ENCODE results near the gene BCAS3.
A peak's percentile ranks its signal among the peaks of the same experiment; 100 is the strongest.

The BCAS3 gene

DNA sequence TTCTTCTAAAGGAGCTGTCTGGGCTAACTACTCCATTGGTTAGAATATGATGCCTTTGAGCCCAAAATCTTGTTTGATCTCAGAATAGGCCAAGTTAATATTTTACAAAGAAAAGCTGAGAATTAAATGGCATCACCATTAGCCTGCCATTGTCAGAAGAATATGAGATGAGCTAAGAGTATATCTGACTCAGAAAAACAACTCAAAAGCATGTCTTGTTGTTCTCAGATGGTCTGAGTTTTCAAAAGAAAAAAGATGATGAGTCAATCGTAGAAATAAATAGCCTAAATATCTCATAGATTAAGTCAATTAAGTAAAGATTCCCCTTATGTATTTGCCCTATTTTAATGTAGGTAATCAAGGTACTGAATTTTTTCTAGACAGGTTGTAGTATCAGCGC is 524.9 kb downstream of the BCAS3 start:
- DNase-seq (ENCODE audit: low read depth), result no peak

DNA sequence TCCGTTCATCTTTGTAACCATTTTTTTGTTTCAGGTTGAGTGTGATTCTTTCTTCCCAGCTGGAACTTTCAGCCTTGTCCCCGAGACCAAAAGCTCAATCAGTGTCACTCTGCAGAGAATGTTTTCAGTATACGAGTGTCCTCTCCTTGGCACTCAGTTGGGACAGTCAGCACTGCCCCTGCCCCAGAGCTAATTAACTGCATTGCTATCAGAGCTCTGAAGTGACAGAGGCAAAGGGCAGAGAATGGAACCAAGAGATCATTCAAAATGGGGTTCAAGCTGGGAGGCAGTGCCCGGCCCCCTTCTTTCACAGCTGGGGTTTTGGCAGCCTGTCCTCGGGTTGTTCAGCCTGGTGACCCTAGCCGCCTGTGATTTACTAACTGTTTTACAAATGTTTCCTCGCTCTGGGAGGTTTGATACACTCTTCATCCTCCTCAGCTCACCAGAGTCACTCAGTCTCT is 526.0 kb downstream of the BCAS3 start:
- DNase-seq (ENCODE audit: low read depth), result no peak

DNA sequence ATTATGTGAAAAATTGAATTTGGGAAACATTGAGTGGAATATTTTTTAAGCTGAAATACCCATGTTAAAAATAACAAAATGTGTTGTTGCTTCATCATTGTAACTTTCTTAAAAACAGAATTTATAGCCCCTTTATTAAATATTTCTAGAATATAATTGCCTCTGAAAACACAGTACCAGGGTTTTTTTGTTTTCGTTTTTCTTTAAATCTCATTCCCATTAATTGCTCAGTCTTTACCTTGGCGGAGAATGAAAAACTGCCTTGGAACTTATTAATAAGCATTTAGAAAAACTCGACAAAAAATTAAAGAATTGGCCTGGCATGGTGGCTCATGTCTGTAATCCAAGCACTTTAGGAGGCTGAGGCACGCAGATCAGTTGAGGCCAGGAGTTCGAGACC is 526.8 kb downstream of the BCAS3 start:
- no peak for DNase-seq (ENCODE audit: low read depth)

DNA sequence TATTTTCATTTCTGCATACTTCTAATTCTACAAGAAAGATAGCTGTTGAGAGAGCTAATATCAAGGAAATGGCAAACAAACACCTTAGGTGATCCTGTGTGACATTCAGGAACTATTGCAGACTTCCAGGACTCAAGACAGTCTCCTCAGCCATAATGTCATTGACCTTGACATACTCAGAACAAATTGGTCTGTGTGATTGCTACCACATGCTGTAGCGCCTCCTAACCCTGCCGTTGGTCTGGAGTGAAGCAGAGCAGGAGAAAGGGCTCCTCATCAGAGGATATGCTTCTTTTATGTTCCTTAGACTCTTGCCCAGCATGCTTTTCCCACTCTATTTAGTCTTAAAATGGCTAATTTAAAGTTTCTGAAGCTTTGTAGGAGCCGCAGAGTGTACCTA is 527.8 kb downstream of the BCAS3 start:
- no peak for DNase-seq (ENCODE audit: low read depth)

DNA sequence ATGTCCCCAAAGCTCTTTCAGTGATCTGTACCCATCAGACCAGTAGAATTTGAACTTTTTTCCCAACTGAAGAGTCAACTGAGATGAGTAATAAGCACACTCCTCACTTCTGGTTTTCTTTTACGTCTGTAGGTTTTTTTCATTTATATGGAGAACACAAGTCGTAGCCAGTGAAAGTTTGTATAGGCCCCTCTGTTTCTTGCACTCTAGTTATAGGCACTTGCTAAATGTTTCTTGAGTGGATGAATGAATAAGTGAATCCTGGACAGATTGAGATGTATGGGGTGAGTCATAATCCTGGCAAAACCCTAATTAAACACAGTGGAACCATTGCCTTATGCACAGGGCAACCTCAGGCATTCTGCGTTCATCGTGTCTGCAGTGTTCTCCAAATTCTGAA is 528.3 kb downstream of the BCAS3 start:
- DNase-seq (ENCODE audit: low read depth), result no peak

DNA sequence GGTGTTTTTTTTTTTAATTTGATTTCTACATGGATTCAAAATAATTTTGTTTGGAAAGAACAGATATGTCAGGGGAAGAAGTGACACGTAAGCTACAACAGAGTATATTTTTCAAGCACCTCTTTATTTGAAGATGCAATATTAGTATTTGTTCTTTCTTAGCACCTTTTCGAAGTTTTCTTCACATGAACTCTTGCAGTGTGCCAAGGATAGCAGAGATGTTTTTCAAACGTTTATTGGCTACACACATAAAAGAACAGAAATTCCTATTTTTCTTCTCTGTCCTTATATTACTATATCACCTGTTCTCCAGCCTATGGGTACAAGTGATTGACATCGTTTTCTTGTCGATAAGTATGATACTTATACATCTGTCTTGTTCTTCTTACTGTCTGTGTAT is 529.3 kb downstream of the BCAS3 start:
- DNase-seq (ENCODE audit: low read depth), result no peak

DNA sequence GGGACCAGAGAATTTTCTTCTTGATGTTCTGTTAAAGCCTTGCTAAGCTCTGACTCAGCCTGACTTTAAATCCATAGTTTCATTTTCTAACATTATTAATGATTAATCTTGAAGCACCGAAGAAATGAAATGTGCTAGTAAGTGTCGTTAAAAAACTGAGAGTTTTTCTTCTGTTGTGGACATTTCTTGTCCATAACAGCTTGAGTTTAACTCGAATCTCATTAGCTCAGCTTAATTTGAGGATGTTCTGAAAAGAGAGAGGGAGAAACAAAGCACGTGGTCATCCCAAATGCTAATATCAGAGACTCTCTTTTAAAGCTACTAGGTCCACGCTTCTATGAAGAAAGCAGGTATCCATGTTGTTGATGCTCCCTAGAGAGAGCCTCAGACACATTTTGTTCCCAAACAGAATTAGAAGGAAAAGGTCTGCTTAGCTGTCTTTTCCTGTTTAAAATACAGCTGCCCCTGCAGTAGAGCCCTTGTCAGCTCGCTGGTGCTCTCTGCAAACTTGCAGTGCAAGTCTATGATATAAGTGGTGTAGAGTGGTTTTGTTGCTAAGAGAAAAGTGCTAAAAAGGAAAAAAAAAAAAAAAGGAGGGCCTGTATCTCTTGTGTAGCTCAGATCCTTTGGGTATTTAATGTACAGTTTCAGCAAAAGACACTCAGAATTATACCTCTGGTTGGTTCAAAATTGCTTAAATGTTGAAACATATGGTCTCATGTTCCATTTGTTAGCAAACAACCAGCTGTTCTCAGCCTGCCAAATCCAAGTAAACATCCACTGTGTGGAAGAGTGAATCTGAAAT is 530.9 kb downstream of the BCAS3 start:
- no peak for DNase-seq (ENCODE audit: low read depth)

DNA sequence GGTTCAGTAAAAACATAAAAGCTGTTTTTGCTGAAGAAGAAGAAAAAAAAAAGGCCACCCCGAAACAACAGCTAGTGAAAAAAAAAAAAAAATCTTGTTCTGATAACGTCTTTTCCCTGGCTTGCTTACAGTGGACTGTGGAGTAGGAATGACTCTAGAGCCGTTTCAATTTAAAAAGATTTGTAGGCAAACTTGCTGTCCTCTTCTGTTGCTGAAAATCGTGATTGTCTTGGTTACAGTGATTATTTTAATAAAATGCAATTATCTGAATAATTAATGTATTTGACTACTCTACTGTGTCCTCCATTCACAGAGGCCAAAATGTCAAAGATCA is 531.4 kb downstream of the BCAS3 start:
- DNase-seq (ENCODE audit: low read depth), result no peak

DNA sequence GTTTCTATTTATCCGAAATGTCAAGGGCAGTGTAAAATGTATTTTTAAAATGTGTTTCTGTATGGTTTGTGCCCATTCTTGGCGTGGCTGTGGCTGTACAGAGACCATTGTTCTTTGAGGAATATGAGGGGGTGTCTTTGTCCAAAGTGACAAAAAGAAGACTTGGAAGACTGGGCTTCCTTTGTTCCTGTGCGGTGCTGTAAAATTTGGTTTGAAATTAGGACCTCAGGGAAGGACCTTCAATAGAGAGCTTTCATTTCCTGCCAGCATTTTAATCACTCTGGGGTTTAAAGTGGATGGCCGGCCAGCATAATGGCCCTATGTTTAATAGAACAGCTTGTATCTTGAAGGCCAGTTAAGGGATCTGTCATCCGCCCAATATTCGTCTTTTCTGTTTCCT is 531.9 kb downstream of the BCAS3 start:
- DNase-seq (ENCODE audit: low read depth), result no peak

DNA sequence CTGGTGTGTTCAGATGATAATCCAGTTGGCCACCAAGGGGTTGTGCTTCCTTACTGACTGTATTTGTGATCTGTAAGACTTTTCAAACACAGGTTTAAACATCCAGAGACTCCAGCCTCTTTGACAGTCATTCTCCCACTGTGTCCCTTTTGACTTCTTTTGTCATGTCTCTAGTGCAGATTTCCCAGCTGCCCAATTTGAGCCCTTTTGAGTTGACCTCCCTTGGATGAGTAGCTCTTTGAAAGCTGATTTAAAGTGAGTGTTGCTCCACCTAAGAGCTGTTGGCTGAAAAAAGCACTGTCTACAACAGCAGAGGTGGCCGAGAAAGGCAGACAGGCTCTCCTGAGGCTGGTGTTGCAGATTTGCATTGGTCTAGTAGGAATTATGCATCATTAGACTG is 533.6 kb downstream of the BCAS3 start:
- DNase-seq (ENCODE audit: low read depth), result no peak

DNA sequence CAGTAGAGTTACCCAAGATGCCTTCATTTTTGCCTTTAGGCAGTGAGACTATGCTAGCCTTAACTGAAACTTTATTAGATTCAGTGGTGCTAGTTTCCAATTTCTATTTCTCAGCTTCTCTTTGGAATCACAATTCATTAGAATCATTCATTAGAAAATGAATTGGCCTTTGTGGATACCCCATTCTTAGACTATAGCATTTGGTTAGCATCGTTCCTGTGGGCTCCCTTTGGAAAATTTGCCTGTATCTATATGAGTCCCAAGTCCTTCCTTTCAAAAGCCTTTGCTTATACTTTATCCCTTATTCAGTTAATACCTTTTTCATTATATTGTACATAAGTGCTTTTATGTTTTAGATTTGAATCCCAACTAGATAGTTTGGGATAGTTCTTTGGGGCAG is 535.0 kb downstream of the BCAS3 start:
- DNase-seq (ENCODE audit: low read depth), result no peak

DNA sequence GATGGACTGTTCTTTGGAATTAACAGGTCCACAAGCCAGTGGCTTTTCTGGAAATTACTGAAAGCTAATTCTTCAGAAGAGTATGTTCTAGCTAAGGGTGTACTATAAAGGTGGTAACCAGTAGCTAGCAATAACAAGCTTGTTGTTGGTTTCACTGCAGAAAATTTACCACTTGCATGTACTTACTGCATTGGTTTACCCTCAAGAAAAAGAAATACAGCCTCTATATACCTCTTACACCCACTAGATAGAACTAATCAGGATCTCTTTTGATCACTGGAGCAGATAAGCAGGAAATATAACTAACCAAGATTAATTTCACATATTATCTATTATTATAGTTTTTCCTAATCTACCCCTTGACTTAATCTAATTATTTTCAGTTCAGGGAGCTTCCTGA is 537.1 kb downstream of the BCAS3 start:
- no peak for DNase-seq (ENCODE audit: low read depth)

DNA sequence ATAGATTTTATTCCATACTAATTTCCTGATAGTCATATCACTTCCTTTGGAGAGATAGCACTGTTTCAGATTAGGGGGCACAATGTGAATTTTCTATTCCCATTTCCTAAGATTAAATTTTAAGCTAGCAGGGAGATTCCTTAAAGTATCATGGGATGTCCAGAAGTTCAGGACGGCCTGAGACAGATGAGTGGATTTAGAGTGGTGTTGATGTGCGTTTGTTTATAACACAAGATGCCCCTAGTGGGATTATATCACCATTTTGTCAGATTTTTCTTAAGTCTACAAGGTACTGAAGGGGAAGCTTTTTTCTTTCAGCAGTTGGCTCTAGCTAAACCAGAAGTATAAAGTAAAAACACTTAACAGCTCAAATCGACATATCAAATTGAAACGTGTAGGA is 538.4 kb downstream of the BCAS3 start:
- DNase-seq (ENCODE audit: low read depth), result no peak

DNA sequence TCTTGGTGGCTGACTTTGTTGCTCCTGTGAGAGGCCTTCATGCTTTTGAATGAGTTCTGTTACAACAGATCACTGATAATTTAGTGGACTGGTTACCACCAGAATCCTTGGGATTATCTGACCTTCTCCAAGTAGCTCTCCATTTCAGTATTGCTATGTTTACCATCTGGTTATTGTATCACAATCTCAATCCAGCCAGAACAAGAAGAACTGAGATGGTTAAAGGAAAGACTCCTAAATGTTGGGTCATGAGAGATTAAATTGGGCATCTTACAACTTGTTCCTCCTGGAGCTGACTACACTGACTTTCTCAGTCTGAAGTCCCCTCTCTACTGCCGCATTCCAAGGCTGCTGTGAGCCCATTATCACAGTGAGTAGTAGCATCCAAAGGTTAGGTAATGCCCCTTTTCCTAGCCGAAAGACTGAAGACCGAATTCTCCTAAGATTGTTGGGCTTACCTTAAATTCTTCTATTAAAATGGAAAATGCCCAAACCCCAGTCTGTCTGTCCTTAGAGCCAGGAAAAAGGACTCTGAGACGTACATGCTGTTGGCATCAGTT is 540.3 kb downstream of the BCAS3 start:
- no peak for DNase-seq (ENCODE audit: low read depth)

DNA sequence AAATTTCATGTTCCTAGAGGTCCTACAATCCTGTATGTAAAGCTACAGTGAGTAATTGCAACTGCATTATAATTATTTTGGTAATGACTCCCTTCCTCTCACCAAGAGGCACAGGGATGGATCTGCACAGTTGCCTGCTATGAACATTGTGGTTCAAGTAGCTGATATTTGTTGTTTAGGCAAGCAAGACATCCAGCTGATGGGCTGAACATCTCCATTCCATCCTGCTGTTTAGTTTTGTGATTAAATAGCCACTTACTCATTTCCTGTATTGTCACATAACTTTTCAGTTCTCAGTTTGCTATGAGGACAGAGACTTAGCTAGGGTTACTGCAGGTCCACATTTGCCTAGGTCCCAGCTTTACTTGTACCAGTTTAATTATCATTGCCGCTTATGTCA is 540.8 kb downstream of the BCAS3 start:
- peak; percentile 27 for DNase-seq (ENCODE audit: low read depth)

DNA sequence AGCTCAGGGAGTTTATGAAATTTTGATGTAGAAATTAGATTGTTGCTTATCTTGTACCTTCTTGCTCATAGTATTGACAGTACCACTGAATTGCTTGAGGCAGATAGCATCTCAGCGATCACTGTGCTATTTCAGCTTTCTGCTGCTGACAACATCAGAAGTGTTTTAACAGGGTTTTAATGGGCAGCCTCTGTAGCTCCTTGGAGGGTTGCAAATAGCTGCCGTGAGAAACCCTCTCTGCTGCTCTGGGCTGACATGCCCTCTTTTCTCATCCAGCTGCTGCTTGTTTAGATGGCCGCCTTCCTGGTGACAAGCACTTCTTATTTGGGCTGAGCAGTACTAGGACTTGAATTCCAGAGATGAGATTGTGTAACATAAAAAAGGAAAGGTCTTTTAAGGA is 541.8 kb downstream of the BCAS3 start:
- peak; percentile 7 for DNase-seq (ENCODE audit: low read depth)

DNA sequence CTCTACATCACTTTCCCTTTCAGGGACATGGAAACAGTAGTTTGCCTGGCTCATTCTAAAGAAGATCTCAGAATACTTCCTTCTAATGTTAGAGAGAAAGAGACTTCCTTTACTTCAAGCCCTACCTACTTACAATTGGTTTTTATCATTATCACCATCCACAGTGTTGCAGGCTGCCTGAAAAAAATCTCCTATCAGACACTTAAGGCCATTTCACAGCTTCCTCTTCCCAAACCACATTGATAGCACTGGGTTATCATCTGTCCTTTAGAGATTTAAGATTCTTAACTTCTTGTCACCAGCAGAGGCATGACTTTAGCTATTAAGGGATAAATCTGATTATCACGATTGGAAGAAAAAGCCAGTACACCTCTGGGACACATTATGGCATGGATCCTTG is 543.5 kb downstream of the BCAS3 start:
- DNase-seq (ENCODE audit: low read depth), result no peak

DNA sequence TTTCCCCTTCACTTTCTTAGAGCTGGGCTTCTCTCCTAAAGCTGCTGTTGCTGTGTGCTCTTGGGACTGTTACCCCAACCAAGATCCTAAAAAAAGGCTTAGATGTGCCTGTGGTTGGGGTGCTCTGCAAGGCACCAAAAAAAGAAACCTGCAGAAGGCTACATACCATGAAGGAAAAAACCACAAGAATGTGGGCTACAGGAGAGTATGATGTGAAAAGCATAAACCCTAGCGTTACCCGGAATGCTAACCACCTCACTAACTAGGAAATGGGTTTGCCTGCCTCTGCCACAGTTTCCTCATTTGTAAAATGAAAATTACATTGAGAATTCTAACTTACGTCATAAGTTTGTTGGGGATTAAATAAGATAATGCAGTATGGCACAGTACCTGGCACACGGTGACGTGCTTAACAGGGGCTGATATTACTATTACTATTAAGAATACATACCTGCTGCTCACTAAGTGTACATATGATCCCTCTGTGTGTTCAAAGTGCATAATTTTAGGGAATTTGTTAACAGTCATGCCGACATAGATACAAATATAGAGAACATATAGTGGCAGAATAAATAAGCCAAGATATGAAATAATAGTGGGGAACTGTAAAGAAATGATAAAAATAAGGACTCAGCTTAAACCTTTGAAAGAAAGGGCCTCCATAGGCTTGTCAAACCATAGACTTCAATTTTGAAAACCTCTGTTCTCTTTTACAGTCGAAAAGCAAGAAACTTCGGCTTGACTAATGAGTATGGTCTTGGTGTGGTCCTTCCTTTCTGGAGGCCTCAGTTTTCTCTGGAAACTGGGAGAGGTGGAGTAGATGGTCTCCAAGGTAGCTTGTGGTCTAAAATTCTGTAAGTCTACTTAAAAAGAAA is 544.2 kb downstream of the BCAS3 start:
- DNase-seq (ENCODE audit: low read depth), result no peak

DNA sequence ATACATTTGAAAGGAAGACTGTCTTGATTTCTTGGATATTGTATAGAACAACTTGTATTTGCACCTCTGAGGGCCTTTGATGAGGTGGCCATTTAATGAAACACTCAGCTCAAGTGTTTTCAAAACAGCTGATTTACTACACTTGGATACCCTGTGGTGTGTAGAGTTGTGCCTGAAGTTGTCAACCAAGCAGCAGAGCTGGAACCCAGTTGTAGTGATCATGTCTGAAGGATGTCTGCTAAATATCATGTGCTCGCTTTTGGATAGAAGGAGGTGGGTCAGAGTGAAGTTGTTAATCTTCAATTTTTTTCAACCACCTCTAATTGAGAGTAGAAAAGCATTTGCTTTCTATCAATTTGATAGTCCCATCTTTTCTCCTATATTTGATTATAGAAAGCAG is 546.1 kb downstream of the BCAS3 start:
- DNase-seq (ENCODE audit: low read depth), result no peak

DNA sequence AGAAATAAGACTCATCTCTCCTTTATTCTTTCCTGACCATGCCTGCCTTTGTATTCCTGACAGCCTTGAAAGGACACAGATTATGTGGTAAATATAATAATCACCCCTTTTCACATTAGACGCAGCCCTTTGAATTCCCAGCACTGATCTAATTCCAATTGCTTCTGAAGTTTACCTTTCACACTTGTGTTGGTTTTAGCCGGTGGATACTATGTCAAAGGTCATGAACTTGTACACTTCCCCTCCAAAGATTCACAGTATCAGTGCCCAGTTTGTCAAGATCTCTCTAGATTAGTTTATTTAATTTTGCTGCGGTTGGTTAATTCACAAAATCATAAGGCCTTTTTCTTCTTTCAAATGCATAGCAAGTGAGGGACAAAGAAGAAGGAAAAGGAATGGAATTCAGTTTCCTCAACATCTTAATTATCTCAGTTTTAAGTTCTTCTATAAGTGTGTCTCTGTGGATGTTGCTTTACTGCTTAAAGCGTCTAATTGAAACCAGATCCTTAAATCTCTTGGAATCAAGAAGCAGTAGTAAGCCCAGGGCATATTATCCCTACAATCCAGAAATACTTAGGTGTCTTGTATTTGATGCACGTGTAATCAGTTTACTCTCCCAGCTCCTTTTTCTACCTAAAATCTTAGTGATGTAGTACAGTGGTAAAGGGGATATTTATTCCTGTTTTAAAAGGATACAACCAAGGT is 547.7 kb downstream of the BCAS3 start:
- no peak for DNase-seq (ENCODE audit: low read depth)

DNA sequence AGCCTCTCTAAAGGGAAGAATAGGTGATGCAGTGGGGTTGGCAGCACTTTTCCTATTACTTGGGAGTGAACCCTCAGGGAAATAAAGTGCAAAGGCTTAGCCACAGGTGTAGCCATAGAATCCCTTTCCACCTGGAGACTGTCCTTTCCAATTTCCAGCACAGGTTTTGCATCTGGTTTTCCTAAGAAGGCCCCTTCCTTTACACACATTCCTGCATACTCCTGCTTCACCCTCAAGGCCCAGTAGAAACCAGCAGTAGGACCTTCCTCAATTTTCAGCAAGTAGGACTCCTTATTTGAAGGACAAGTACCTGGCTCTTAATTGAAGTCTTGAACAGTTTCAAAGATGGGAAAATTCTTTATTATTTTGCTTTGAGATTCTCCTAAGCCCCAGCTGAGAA is 550.2 kb downstream of the BCAS3 start:
- DNase-seq (ENCODE audit: low read depth), result no peak

DNA sequence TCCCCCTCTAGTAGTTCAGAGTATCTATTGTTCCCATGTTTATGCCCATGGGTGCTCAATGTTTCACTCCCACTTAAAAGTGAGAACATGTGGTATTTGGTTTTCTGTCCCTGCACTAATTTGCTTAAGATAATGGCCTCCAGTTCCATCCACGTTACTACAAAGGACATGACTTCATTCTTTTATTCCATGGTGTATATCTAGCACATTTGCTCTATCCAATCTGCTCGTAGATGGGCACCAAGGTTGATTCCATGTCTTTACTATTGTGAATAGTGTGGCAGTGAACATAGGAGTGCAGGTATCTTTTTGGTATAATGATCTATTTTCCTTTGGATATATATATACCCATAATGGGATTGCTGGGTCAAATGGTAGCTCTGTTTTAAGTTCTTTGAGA is 552.8 kb downstream of the BCAS3 start:
- no peak for DNase-seq (ENCODE audit: low read depth)
